Endothelial cell of umbilical vein (primary cell): Measurements from ENCODE around the gene PBX3. TPM values are rescaled to one million over a fixed set of nuclear protein-coding genes. Genes with fewer than 3 reads are reported as not detected.

Experiments used
- BruUV-seq: library from RNA; stranded (reverse); fragments of 400-500 nt; replicated peaks from 2 replicates; lab custom pipeline; 2021; lab: Mats Ljungman, UMichigan
- CTCF ChIA-PET: fragments of 300-600, 350-600 bp; sonication (Branson Sonifier 250); formaldehyde crosslinking; loops from one replicate; lab custom pipeline; 2021; ENCODE audit warnings: antibody characterized with exemption, inconsistent platforms; lab: Charles Lee
- POLR2A ChIA-PET: fragments of 300-600, 350-600 bp; sonication (Branson Sonifier 250); formaldehyde crosslinking; loops from one replicate; lab custom pipeline; 2021; ENCODE audit warnings: antibody characterized with exemption, inconsistent platforms; lab: Charles Lee
- DNase-seq: peaks from one replicate; pipeline ENCODE4 v3.0.0-alpha.2; 2011; ENCODE audit warnings: low read depth, low spot score
- FAIRE-seq: peaks from 2 replicates; lab custom pipeline; 2011; peaks lifted over from hg19 to GRCh38; lab: Jason Lieb, UNC
- H2AFZ ChIP-seq: 2 replicates; pipeline ENCODE4 v1.6.0; 2012; ENCODE audit warnings: low read depth, low read length, control low read depth, inconsistent platforms
- H3K27ac ChIP-seq: 2 replicates; pipeline ENCODE4 v1.5.1; 2011; ENCODE audit warnings: low read depth, mild to moderate bottlenecking, control low read depth, low read length, moderate library complexity; ENCODE audit not compliant: insufficient read depth
- H3K27me3 ChIP-seq, 2 experiments: 2 replicates each; pipeline versions ENCODE4 v1.6.0 to v1.6.1; 2011; ENCODE audit warnings: low read length in 2 of 2, mixed read lengths in 1 of 2; ENCODE audit not compliant: control insufficient read depth in 2 of 2, insufficient read depth in 2 of 2
- H3K36me3 ChIP-seq, 2 experiments: 2 replicates in 1 of 2; 3 replicates in 1 of 2; pipeline ENCODE4 v1.5.1; 2011; ENCODE audit warnings: low read length in 2 of 2, mild to moderate bottlenecking in 1 of 2, moderate library complexity in 1 of 2; ENCODE audit not compliant: control insufficient read depth in 2 of 2, insufficient read depth in 2 of 2; ENCODE audit errors: extremely low read depth in 1 of 2
- H3K4me1 ChIP-seq: 3 replicates; pipeline ENCODE4 v1.5.1; 2011; ENCODE audit warnings: mild to moderate bottlenecking, low read length; ENCODE audit not compliant: control insufficient read depth, insufficient read depth; ENCODE audit errors: extremely low read depth
- H3K4me2 ChIP-seq: 2 replicates; pipeline ENCODE4 v1.6.1; 2011; ENCODE audit warnings: low read length, control low read depth, mixed read lengths; ENCODE audit not compliant: insufficient read depth
- H3K4me3 ChIP-seq, 3 experiments: fragments of 200-600 bp in 1 of 3; sonication (generic), shearing (Covaris generic) in 1 of 3; replicated peaks in 1 of 3; 2 replicates each; pipeline ENCODE4 v1.5.1; 2011 to 2016; ENCODE audit warnings: control low read depth in 3 of 3, low read length in 3 of 3, mild to moderate bottlenecking in 2 of 3, inconsistent platforms in 1 of 3, low read depth in 1 of 3, moderate library complexity in 1 of 3; ENCODE audit not compliant: insufficient read depth in 1 of 3
- H3K79me2 ChIP-seq: 2 replicates; pipeline ENCODE4 v1.6.0; 2012; ENCODE audit warnings: low read length, inconsistent platforms; ENCODE audit not compliant: control insufficient read depth, insufficient read depth
- H3K9ac ChIP-seq: replicated peaks from 2 replicates; pipeline ENCODE3; 2011; ENCODE audit warnings: low read length, control low read depth; ENCODE audit not compliant: insufficient read depth; ENCODE audit errors: extremely low read depth
- H3K9me1 ChIP-seq: replicated peaks from 3 replicates; pipeline ENCODE4 v1.6.0; 2011; ENCODE audit warnings: mild to moderate bottlenecking, low read length; ENCODE audit not compliant: control insufficient read depth, insufficient read depth; ENCODE audit errors: extremely low read depth
- H3K9me3 ChIP-seq: replicated peaks from 2 replicates; pipeline ENCODE4 v1.5.1; 2012; ENCODE audit warnings: low read length, inconsistent platforms; ENCODE audit not compliant: control insufficient read depth, insufficient read depth
- H4K20me1 ChIP-seq: replicated peaks from 2 replicates; pipeline ENCODE3; 2011; ENCODE audit warnings: mild to moderate bottlenecking, low read length; ENCODE audit not compliant: control insufficient read depth, insufficient read depth; ENCODE audit errors: extremely low read depth
- EZH2 ChIP-seq: IDR thresholded peaks from 2 replicates; pipeline ENCODE4 v1.6.1; 2012; ENCODE audit warnings: borderline replicate concordance, low read depth, mild to moderate bottlenecking, moderate library complexity, low read length, inconsistent platforms; ENCODE audit not compliant: severe bottlenecking
- FOS ChIP-seq: IDR thresholded peaks from 2 replicates; pipeline ENCODE4 v1.6.1; 2011; ENCODE audit warnings: mild to moderate bottlenecking, low read length, moderate library complexity, borderline replicate concordance; ENCODE audit not compliant: insufficient read depth
- GATA2 ChIP-seq: IDR thresholded peaks from 2 replicates; pipeline ENCODE4 v1.7.0; 2011; ENCODE audit warnings: low read depth, mild to moderate bottlenecking, moderate library complexity, mixed read lengths, low read length; ENCODE audit not compliant: insufficient read length, insufficient read depth
- JUN ChIP-seq: IDR thresholded peaks from 2 replicates; pipeline ENCODE4 v1.6.1; 2011; ENCODE audit warnings: borderline replicate concordance, low read depth; ENCODE audit not compliant: insufficient read length, insufficient read depth
- MYC ChIP-seq: IDR thresholded peaks from one replicate; pipeline ENCODE4 v1.6.1; 2011; ENCODE audit warnings: mild to moderate bottlenecking, low read depth, low read length
- POLR2A ChIP-seq: IDR thresholded peaks from 2 replicates; pipeline ENCODE4 v1.6.1; 2012; ENCODE audit warnings: low read depth, mild to moderate bottlenecking, control low read depth, low read length
- POLR2AphosphoS5 ChIP-seq: IDR thresholded peaks from 2 replicates; pipeline ENCODE4 v1.6.1; 2012; ENCODE audit warnings: low read depth, mild to moderate bottlenecking, control low read depth, low read length, moderate library complexity; ENCODE audit not compliant: insufficient read depth
- dilution Hi-C: fragments of 300-500 bp; cut with MboI; formaldehyde crosslinking; loops from one replicate; pipeline ENCODE4 v1.15.0; 2019; ENCODE audit warnings: low sequenced_read_pairs; ENCODE audit not compliant: extremely low pct_ligation_motif_present
- intact Hi-C: fragments of 100-400 bp; cut with micrococcal nuclease; formaldehyde crosslinking; loops from one replicate; pipeline ENCODE4 v1.10.0; 2022
- polyA plus RNA-seq, 4 experiments: library from polyadenylated mRNA; depleted of rRNA in 3 of 4; stranded (reverse) in 3 of 4; unstranded in 1 of 4; fragments of >200 nt; gene quantifications; 2 replicates each; pipeline versions ENCODE4 v1.2.1 to v1.2.3, GENCODE V29; 2011 to 2012; ENCODE audit warnings: missing spikeins in 1 of 4
- total RNA-seq: library from RNA; stranded (reverse); gene quantifications from 2 replicates; pipeline ENCODE4 v1.2.3, GENCODE V29; 2021
- TF ChIP-seq, protein P1 (sequence below): IDR thresholded peaks from 2 replicates; pipeline ENCODE4 v1.6.1; 2011; ENCODE audit not compliant: insufficient read depth, insufficient read length
- TF ChIP-seq, protein P2 (sequence below), 2 donors: IDR thresholded peaks; 1 replicate in 1 of 2; 2 replicates in 1 of 2; pipeline ENCODE4 v1.5.1; 2011; ENCODE audit warnings: low read length in 2 of 2, mild to moderate bottlenecking in 2 of 2, moderate library complexity in 2 of 2, control low read depth in 1 of 2, inconsistent platforms in 1 of 2, low read depth in 1 of 2; ENCODE audit not compliant: insufficient read depth in 1 of 2; ENCODE audit errors: extremely low read depth in 1 of 2

PBX3 gene
- total and polyA plus RNA-seq, 2 donors (not counting 3 experiments of a cell fraction or from before 2014, with no cell fraction given), result 18.8 to 42.0 TPM

DNA sequence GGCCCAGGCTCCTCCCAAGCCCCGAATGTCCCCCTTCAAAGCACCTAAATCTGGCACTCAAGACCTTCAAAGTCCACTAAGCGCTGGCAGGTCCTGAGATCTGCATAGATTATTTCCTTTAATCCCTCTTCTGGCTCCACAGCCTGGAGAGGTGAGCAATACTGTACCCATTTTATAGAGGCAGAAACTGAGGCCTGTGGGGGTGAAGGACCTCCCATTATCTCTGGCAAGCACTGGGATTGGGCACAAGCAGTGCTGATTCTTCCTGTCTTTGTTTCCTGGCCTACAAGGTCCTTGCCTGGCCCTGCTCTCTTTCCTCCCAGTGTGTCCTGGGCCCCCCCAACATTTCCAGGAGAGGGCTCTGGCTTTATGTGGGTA lies 252.3 kb downstream of the PBX3 start:
- no TSS peak for BruUV-seq
- dilution Hi-C loops, result no loop called here

More for the DNA sequence above, 252.3 kb downstream of the PBX3 start:
- intact Hi-C loops, result no loop called here
- no peak overlapping the region for H3K4me2 ChIP-seq
- H3K79me2 ChIP-seq, result no peaks in the 10 kb centered on the region
- DNase-seq (no peak), FAIRE-seq (no peak)
- TF ChIP-seq, protein P1, sequence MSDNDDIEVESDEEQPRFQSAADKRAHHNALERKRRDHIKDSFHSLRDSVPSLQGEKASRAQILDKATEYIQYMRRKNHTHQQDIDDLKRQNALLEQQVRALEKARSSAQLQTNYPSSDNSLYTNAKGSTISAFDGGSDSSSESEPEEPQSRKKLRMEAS, result no peak
- TF ChIP-seq MYC, result no peak
- TF ChIP-seq EZH2, result no peak
- no peak for TF ChIP-seq GATA2
- TF ChIP-seq FOS, result no peak
- no peak for TF ChIP-seq POLR2A
- TF ChIP-seq, protein P2, sequence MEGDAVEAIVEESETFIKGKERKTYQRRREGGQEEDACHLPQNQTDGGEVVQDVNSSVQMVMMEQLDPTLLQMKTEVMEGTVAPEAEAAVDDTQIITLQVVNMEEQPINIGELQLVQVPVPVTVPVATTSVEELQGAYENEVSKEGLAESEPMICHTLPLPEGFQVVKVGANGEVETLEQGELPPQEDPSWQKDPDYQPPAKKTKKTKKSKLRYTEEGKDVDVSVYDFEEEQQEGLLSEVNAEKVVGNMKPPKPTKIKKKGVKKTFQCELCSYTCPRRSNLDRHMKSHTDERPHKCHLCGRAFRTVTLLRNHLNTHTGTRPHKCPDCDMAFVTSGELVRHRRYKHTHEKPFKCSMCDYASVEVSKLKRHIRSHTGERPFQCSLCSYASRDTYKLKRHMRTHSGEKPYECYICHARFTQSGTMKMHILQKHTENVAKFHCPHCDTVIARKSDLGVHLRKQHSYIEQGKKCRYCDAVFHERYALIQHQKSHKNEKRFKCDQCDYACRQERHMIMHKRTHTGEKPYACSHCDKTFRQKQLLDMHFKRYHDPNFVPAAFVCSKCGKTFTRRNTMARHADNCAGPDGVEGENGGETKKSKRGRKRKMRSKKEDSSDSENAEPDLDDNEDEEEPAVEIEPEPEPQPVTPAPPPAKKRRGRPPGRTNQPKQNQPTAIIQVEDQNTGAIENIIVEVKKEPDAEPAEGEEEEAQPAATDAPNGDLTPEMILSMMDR (IDR thresholded peaks at IDR 0.05; ENCODE audit: extremely low read depth in 1 of 2, insufficient read depth in 1 of 2, low read depth in 1 of 2, low read length in 2 of 2), result no peak
- TF ChIP-seq JUN, result no peak
- no peak for TF ChIP-seq POLR2AphosphoS5
- no peaks in the 10 kb centered on the region for H3K36me3 ChIP-seq
- H3K27me3 ChIP-seq, result no peaks in the 10 kb centered on the region
- no peak overlapping the region for H2AFZ ChIP-seq
- POLR2A ChIA-PET, result no interaction called here
- CTCF ChIA-PET, result no interaction called here
- H4K20me1 ChIP-seq, result no peaks in the 10 kb centered on the region
- H3K4me1 ChIP-seq, result no peaks in the 10 kb centered on the region
- H3K9ac ChIP-seq, result no peak overlapping the region
- H3K9me1 ChIP-seq, result no peaks in the 10 kb centered on the region
- H3K9me3 ChIP-seq, result no peaks in the 10 kb centered on the region
- no peak overlapping the region for H3K4me3 ChIP-seq
- H3K27ac ChIP-seq, result no peak overlapping the region
